ENCODE data around the gene FAM209B. TPM values are rescaled to one million over a fixed set of nuclear protein-coding genes. Genes with fewer than 3 reads are reported as not detected.

The FAM209B gene
- total and polyA plus RNA-seq, 3 experiments from 2014 or later: 0.46 to 1.2 (median 0.61) TPM

DNA sequence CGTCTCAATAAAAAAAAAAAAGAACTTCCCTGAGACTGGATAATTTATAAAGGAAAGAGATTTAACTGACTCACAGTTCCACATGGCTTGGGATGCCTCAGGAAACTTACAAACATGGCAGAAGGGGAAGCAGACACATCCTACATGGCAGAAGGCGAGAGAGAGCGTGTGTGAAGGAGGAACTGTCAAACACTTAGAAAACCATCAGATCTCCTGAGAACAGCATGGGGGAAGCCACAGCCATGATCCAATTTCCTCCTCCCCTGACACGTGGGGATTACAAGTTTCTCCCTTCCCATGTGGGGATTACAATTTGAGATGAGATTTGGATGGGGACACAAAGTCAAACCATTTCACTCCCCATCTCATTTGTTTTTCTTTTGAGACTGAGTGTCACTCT lies 49.5 kb downstream of the FAM209B start:
- ChIA-PET CTCF (no interaction called here), POLR2A (no interaction called here)
- Histone ChIP-seq H3K4me1 (ENCODE audit: insufficient read depth, low read length) (no peaks in the 10 kb centered on the region), H3K9me3 (ENCODE audit: low read length) (no peaks in the 10 kb centered on the region), H3K4me3 (ENCODE audit: low read length) (no peak overlapping the region), H3K27ac (ENCODE audit: low read depth, low read length) (no peak overlapping the region), H3K27me3 (ENCODE audit: insufficient read depth, low read length, poor library complexity, severe bottlenecking) (no peaks in the 10 kb centered on the region), H3K36me3 (ENCODE audit: insufficient read depth, low read length) (no peaks in the 10 kb centered on the region)
- H3K4me3 Mint-ChIP-seq: no peak overlapping the region
- H3K4me1 Mint-ChIP-seq: no peaks in the 10 kb centered on the region
- no peak overlapping the region for H3K27ac Mint-ChIP-seq
- DNase-seq: no peak
- H3K9me3 Mint-ChIP-seq: no peaks in the 10 kb centered on the region
- peaks cover 0 to 4% of the 10 kb centered on the region in 2 donors for H3K27me3 Mint-ChIP-seq
- no peaks in the 10 kb centered on the region for H3K36me3 Mint-ChIP-seq

DNA sequence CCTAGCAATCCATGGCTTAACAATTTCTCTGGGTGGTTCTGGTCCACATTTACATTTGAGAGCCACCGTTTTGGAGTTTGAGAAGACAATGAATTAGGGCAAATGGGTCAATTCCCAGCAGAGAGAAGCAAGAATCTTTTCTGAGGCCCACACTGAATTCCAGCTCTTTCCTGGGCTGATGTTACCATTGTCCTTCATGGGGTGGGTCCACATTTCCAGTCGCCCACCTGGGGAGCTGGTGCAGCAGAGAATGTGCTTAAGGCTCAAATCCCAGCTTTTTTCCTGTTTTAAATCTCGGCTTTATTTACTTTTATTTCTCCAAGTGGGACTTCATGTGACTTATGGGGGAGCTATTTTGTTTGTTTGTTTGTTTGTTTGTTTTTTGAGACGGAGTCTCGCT lies 51.9 kb downstream of the FAM209B start:
- Histone ChIP-seq H3K4me1 (ENCODE audit: insufficient read depth, low read length) (no peaks in the 10 kb centered on the region), H3K27ac (ENCODE audit: low read depth, low read length) (no peak overlapping the region), H3K27me3 (ENCODE audit: insufficient read depth, low read length, poor library complexity, severe bottlenecking) (no peaks in the 10 kb centered on the region), H3K9me3 (ENCODE audit: low read length) (no peaks in the 10 kb centered on the region), H3K36me3 (ENCODE audit: insufficient read depth, low read length) (no peaks in the 10 kb centered on the region), H3K4me3 (ENCODE audit: low read length) (no peak overlapping the region)
- POLR2A ChIA-PET: no interaction called here
- DNase-seq: no peak
- Mint-ChIP-seq H3K4me1 (no peaks in the 10 kb centered on the region), H3K4me3 (no peak overlapping the region), H3K9me3 (no peaks in the 10 kb centered on the region), H3K27me3 (peaks cover 0 to 7% of the 10 kb centered on the region in 2 donors), H3K27ac (no peak overlapping the region), H3K36me3 (no peaks in the 10 kb centered on the region)
- CTCF ChIA-PET: no interaction called here

Other genes with a start within 250 kb of the FAM209B start
- gene FAM210B, start 174.3 kb upstream of the FAM209B start, total RNA-seq: 1 to 10 TPM; 6.3 to 6.7 TPM
- 31.8 TPM for gene FAM210B, start 174.3 kb upstream of the FAM209B start, polyA plus RNA-seq
- 10 to 100 TPM; 49.2 to 50.8 TPM for gene AURKA, start 141.0 kb upstream of the FAM209B start, total RNA-seq
- gene AURKA, start 141.0 kb upstream of the FAM209B start, polyA plus RNA-seq: 1.7 TPM
- gene CSTF1, start 140.6 kb upstream of the FAM209B start, total RNA-seq: 10 to 100 TPM; 54.2 to 54.7 TPM
- 37.0 TPM for gene CSTF1, start 140.6 kb upstream of the FAM209B start, polyA plus RNA-seq
- gene CASS4, start 121.0 kb upstream of the FAM209B start, total RNA-seq: 1 to 10 TPM; 3.7 TPM
- 5.6 TPM for gene CASS4, start 121.0 kb upstream of the FAM209B start, polyA plus RNA-seq
- 10 to 100 TPM; 82.5 to 85.1 TPM for gene RTF2, start 64.6 kb upstream of the FAM209B start, total RNA-seq
- 121 TPM for gene RTF2, start 64.6 kb upstream of the FAM209B start, polyA plus RNA-seq
- 1 to 10 TPM; 1.0 to 1.2 TPM for gene FAM209A, start 8.5 kb upstream of the FAM209B start, total RNA-seq
- gene FAM209A, start 8.5 kb upstream of the FAM209B start, polyA plus RNA-seq: 0.33 TPM
- not detected for gene TFAP2C, start 96.1 kb downstream of the FAM209B start, total RNA-seq
- not detected for gene TFAP2C, start 96.1 kb downstream of the FAM209B start, polyA plus RNA-seq

Measured in CD8-positive, alpha-beta memory T cell (primary cell).